Mesendoderm (in vitro differentiated cells): ENCODE measurements around the gene PHF19.

Experiments used
- DNase-seq: peaks from one replicate; pipeline ENCODE4 v3.0.0; 2013
- H2AK5ac ChIP-seq: 2 replicates; pipeline ENCODE4 v1.6.1; 2013; ENCODE audit warnings: low read length, inconsistent platforms
- H2BK120ac ChIP-seq: 2 replicates; pipeline ENCODE4 v1.6.1; 2013; ENCODE audit warnings: low read depth, mild to moderate bottlenecking, low read length, moderate library complexity, mixed read lengths
- H2BK15ac ChIP-seq: replicated peaks from 2 replicates; pipeline ENCODE4 v1.6.1; 2013; ENCODE audit warnings: low read depth, mild to moderate bottlenecking, moderate library complexity
- H2BK5ac ChIP-seq: 2 replicates; pipeline ENCODE4 v1.6.1; 2013; ENCODE audit warnings: low read length, inconsistent platforms
- H3K18ac ChIP-seq: 2 replicates; pipeline ENCODE4 v1.6.1; 2013; ENCODE audit warnings: mild to moderate bottlenecking, low read length, mixed read lengths
- H3K23ac ChIP-seq: one replicate; pipeline ENCODE4 v1.6.1; 2013; ENCODE audit warnings: low read length
- H3K27ac ChIP-seq: 2 replicates; pipeline ENCODE4 v1.5.1; 2013; ENCODE audit warnings: low read depth, mild to moderate bottlenecking, inconsistent platforms, low read length, moderate library complexity
- H3K27me3 ChIP-seq: 2 replicates; pipeline ENCODE4 v1.6.1; 2013; ENCODE audit warnings: low read length, control low read depth, mild to moderate bottlenecking, inconsistent platforms; ENCODE audit not compliant: insufficient read depth, poor library complexity
- H3K36me3 ChIP-seq: 2 replicates; pipeline ENCODE4 v1.6.1; 2013; ENCODE audit warnings: low read length, inconsistent platforms; ENCODE audit not compliant: control insufficient read depth, insufficient read depth
- H3K4ac ChIP-seq: one replicate; pipeline ENCODE4 v1.6.1; 2013; ENCODE audit warnings: low read depth, mild to moderate bottlenecking, low read length, moderate library complexity
- H3K4me1 ChIP-seq: 2 replicates; pipeline ENCODE4 v1.6.1; 2013; ENCODE audit warnings: low read depth, low read length, inconsistent platforms; ENCODE audit not compliant: control insufficient read depth
- H3K4me2 ChIP-seq: 2 replicates; pipeline ENCODE4 v1.6.1; 2013; ENCODE audit warnings: low read length
- H3K4me3 ChIP-seq: 2 replicates; pipeline ENCODE4 v1.5.1; 2013; ENCODE audit warnings: mild to moderate bottlenecking, low read length
- H3K56ac ChIP-seq: one replicate; pipeline ENCODE4 v1.6.1; 2013; ENCODE audit warnings: low read length
- H3K79me1 ChIP-seq: 2 replicates; pipeline ENCODE4 v1.6.1; 2013; ENCODE audit warnings: low read length, inconsistent platforms
- H3K79me2 ChIP-seq: 2 replicates; pipeline ENCODE4 v1.6.1; 2013; ENCODE audit warnings: mild to moderate bottlenecking, low read length; ENCODE audit not compliant: control insufficient read depth, insufficient read depth
- H3K9ac ChIP-seq: 2 replicates; pipeline ENCODE4 v1.6.1; 2013; ENCODE audit warnings: low read length, inconsistent platforms
- H4K5ac ChIP-seq: one replicate; pipeline ENCODE4 v1.6.1; 2013; ENCODE audit warnings: low read length
- H4K8ac ChIP-seq: one replicate; pipeline ENCODE4 v1.6.1; 2013; ENCODE audit warnings: low read depth, mild to moderate bottlenecking, control low read depth, low read length, moderate library complexity
- WGBS: extraction: QIAGEN DNeasy Blood & Tissue Kit; methylation state at CpG from one replicate; pipeline ENCODE4 v1.1.7; 2013; ENCODE audit warnings: low lambda C conversion rate, missing lambda C conversion rate; ENCODE audit not compliant: insufficient coverage; ENCODE audit errors: extremely low coverage; 5-methylcytosine and 5-hydroxymethylcytosine counted together

The PHF19 gene

GRCh38 chr9:120877276-120878034, 467 bp upstream of the PHF19 start:
- no peak overlapping the region for H2BK15ac ChIP-seq
- no peaks in the 10 kb centered on the region for H3K36me3 ChIP-seq
- no peak overlapping the region for H3K27ac ChIP-seq
- H3K4me3 ChIP-seq, result peak overlapping the region; percentile 13
- H3K18ac ChIP-seq, result no peak overlapping the region
- DNase-seq, result no peak
- peak overlapping the region; percentile 90 for H3K56ac ChIP-seq
- H3K4me2 ChIP-seq, result peak overlapping the region; percentile 61
- H3K23ac ChIP-seq, result peak overlapping the region; percentile 99
- H4K5ac ChIP-seq, result peak overlapping the region; percentile 79
- no peak overlapping the region for H2AK5ac ChIP-seq
- peak overlapping the region; percentile 71 for H3K9ac ChIP-seq
- H3K27me3 ChIP-seq, result peaks cover 2% of the 10 kb centered on the region
- no peaks in the 10 kb centered on the region for H3K79me1 ChIP-seq
- H3K4ac ChIP-seq, result no peak overlapping the region
- no peak overlapping the region for H2BK5ac ChIP-seq
- WGBS, result no CpG with 5 or more reads among the region's 63 CpGs
- H3K79me2 ChIP-seq, result no peaks in the 10 kb centered on the region
- H3K4me1 ChIP-seq, result peaks cover 9% of the 10 kb centered on the region
- H2BK120ac ChIP-seq, result no peak overlapping the region
- H4K8ac ChIP-seq, result no peak overlapping the region

GRCh38 chr9:120875954-120876841, 790 bp downstream of the PHF19 start:
- peak overlapping the region; percentile 90 for H3K56ac ChIP-seq
- H2AK5ac ChIP-seq, result no peak overlapping the region
- H3K4ac ChIP-seq, result peak overlapping the region; percentile 64
- no peak overlapping the region for H3K23ac ChIP-seq
- H3K27me3 ChIP-seq, result peaks cover 2% of the 10 kb centered on the region
- no peaks in the 10 kb centered on the region for H3K79me2 ChIP-seq
- peak overlapping the region; percentile 36 for H3K4me3 ChIP-seq
- peak; percentile 72 for DNase-seq
- H3K9ac ChIP-seq, result peak overlapping the region; percentile 73
- peak overlapping the region; percentile 45 for H3K27ac ChIP-seq
- H2BK15ac ChIP-seq, result no peak overlapping the region
- H2BK5ac ChIP-seq, result no peak overlapping the region
- no peak overlapping the region for H2BK120ac ChIP-seq
- no peak overlapping the region for H4K5ac ChIP-seq
- H3K4me1 ChIP-seq, result peaks cover 9% of the 10 kb centered on the region
- peak overlapping the region; percentile 88 for H3K18ac ChIP-seq
- WGBS, result no CpG with 5 or more reads among the region's 65 CpGs
- no peaks in the 10 kb centered on the region for H3K36me3 ChIP-seq
- peak overlapping the region; percentile 9 for H3K4me2 ChIP-seq
- no peak overlapping the region for H4K8ac ChIP-seq
- no peaks in the 10 kb centered on the region for H3K79me1 ChIP-seq

GRCh38 chr9:120875643-120875953, 1.4 kb downstream of the PHF19 start:
- Histone ChIP-seq H3K18ac (no peak overlapping the region), H3K9ac (peak overlapping the region; percentile 34), H2BK15ac (no peak overlapping the region), H2BK5ac (no peak overlapping the region), H4K5ac (no peak overlapping the region), H3K79me1 (no peaks in the 10 kb centered on the region), H3K36me3 (no peaks in the 10 kb centered on the region), H3K56ac (peak overlapping the region; percentile 52), H3K23ac (no peak overlapping the region), H3K4me2 (no peak overlapping the region), H3K27me3 (peaks cover 2% of the 10 kb centered on the region), H2AK5ac (no peak overlapping the region), H2BK120ac (no peak overlapping the region), H3K4me3 (no peak overlapping the region), H3K4ac (no peak overlapping the region), H3K27ac (peak overlapping the region; percentile 25), H3K79me2 (no peaks in the 10 kb centered on the region), H3K4me1 (peaks cover 9% of the 10 kb centered on the region), H4K8ac (no peak overlapping the region)
- no peak for DNase-seq
- WGBS, result no CpG with 5 or more reads among the region's 7 CpGs

- no peak for DNase-seq
- H2BK120ac ChIP-seq, result no peak overlapping the region
- peak overlapping the region; percentile 6 for H3K23ac ChIP-seq
- H3K36me3 ChIP-seq, result no peaks in the 10 kb centered on the region
- peak overlapping the region; percentile 40 for H2AK5ac ChIP-seq
- WGBS, result no CpG with 5 or more reads among the region's 4 CpGs
- no peak overlapping the region for H3K9ac ChIP-seq
- H3K4ac ChIP-seq, result no peak overlapping the region
- H2BK5ac ChIP-seq, result no peak overlapping the region
- no peak overlapping the region for H2BK15ac ChIP-seq
- no peak overlapping the region for H3K4me2 ChIP-seq
- H3K18ac ChIP-seq, result no peak overlapping the region
- H4K5ac ChIP-seq, result no peak overlapping the region
- peaks cover 9% of the 10 kb centered on the region for H3K4me1 ChIP-seq
- H3K27ac ChIP-seq, result no peak overlapping the region
- no peak overlapping the region for H4K8ac ChIP-seq
- no peak overlapping the region for H3K56ac ChIP-seq
- no peaks in the 10 kb centered on the region for H3K79me2 ChIP-seq
- H3K79me1 ChIP-seq, result no peaks in the 10 kb centered on the region
- no peak overlapping the region for H3K4me3 ChIP-seq
- peaks cover 2% of the 10 kb centered on the region for H3K27me3 ChIP-seq
Measured at GRCh38 chr9:120875195-120875565, 1.8 kb downstream of the PHF19 start.

- Histone ChIP-seq H3K27me3 (peaks cover 2% of the 10 kb centered on the region), H2AK5ac (no peak overlapping the region), H3K4ac (no peak overlapping the region), H3K27ac (no peak overlapping the region), H3K79me2 (no peaks in the 10 kb centered on the region), H3K4me2 (no peak overlapping the region), H2BK15ac (no peak overlapping the region), H4K8ac (no peak overlapping the region), H3K79me1 (no peaks in the 10 kb centered on the region), H2BK5ac (no peak overlapping the region), H3K9ac (no peak overlapping the region), H3K36me3 (no peaks in the 10 kb centered on the region), H3K56ac (no peak overlapping the region), H3K23ac (no peak overlapping the region), H3K4me1 (peaks cover 9% of the 10 kb centered on the region), H3K4me3 (no peak overlapping the region), H2BK120ac (no peak overlapping the region), H3K18ac (no peak overlapping the region), H4K5ac (no peak overlapping the region)
- DNase-seq, result no peak
- no CpG with 5 or more reads among the region's 10 CpGs for WGBS
Measured at GRCh38 chr9:120874226-120875194, 2.5 kb downstream of the PHF19 start.
